ENCODE data around the gene TSPAN15. TPM values are rescaled to one million over a fixed set of nuclear protein-coding genes. Genes with fewer than 3 reads are reported as not detected.

The TSPAN15 gene
- total RNA-seq, 2 experiments from 2014 or later, result 9.0 to 9.1 TPM

- CTCF ChIA-PET, result no interaction called here
- Mint-ChIP-seq H3K4me1 (peaks cover 34% of the 10 kb centered on the region), H3K4me3 (no peak overlapping the region), H3K27ac (no peak overlapping the region), H3K27me3 (peaks cover 1% of the 10 kb centered on the region), H3K36me3 (ENCODE audit: low read depth) (no peaks in the 10 kb centered on the region), H3K9me3 (no peaks in the 10 kb centered on the region)
- DNase-seq, result peak; percentile 31
- POLR2A ChIA-PET, result no interaction called here
Observed at GRCh38 chr10:69409968-69410367, 41.3 kb upstream of the TSPAN15 start.

GRCh38 chr10:69410487-69410886, 40.8 kb upstream of the TSPAN15 start:
- peaks cover 1% of the 10 kb centered on the region for H3K27me3 Mint-ChIP-seq
- H3K4me1 Mint-ChIP-seq, result peaks cover 34% of the 10 kb centered on the region
- no peaks in the 10 kb centered on the region for H3K36me3 Mint-ChIP-seq (ENCODE audit: low read depth)
- CTCF ChIA-PET, result interaction anchor here (0.9 to 1.4 kb wide), 3 partner anchors 11 to 214 kb away, joined by 3 to 6 read pairs (median 4); no protein-coding TSS in a partner anchor
- no peak for DNase-seq
- no peak overlapping the region for H3K27ac Mint-ChIP-seq
- POLR2A ChIA-PET, result no interaction called here
- no peaks in the 10 kb centered on the region for H3K9me3 Mint-ChIP-seq
- H3K4me3 Mint-ChIP-seq, result no peak overlapping the region

GRCh38 chr10:69411476-69411875, 39.8 kb upstream of the TSPAN15 start:
- Mint-ChIP-seq H3K27me3 (peaks cover 1% of the 10 kb centered on the region), H3K4me1 (peaks cover 31% of the 10 kb centered on the region), H3K36me3 (ENCODE audit: low read depth) (no peaks in the 10 kb centered on the region), H3K9me3 (no peaks in the 10 kb centered on the region), H3K27ac (no peak overlapping the region), H3K4me3 (no peak overlapping the region)
- DNase-seq, result no peak
- POLR2A ChIA-PET, result no interaction called here
- CTCF ChIA-PET, result interaction anchor here (0.6 to 1.4 kb wide), 5 partner anchors 10 to 935 kb away, joined by 3 to 6 read pairs (median 3); no protein-coding TSS in a partner anchor

- CTCF ChIA-PET, result interaction anchor here (0.6 to 1.4 kb wide), 2 partner anchors 15 to 96 kb away, joined by 3 to 6 read pairs; no protein-coding TSS in a partner anchor
- H3K4me3 Mint-ChIP-seq, result no peak overlapping the region
- H3K9me3 Mint-ChIP-seq, result no peaks in the 10 kb centered on the region
- H3K36me3 Mint-ChIP-seq (ENCODE audit: low read depth), result no peaks in the 10 kb centered on the region
- POLR2A ChIA-PET, result no interaction called here
- peaks cover 1% of the 10 kb centered on the region for H3K27me3 Mint-ChIP-seq
- peaks cover 26% of the 10 kb centered on the region for H3K4me1 Mint-ChIP-seq
- DNase-seq, result no peak
- no peak overlapping the region for H3K27ac Mint-ChIP-seq
Observed at GRCh38 chr10:69412232-69412790, 39.0 kb upstream of the TSPAN15 start.

- Mint-ChIP-seq H3K9me3 (no peaks in the 10 kb centered on the region), H3K27me3 (peaks cover 1% of the 10 kb centered on the region), H3K27ac (no peak overlapping the region), H3K4me1 (peaks cover 20% of the 10 kb centered on the region), H3K36me3 (ENCODE audit: low read depth) (no peaks in the 10 kb centered on the region), H3K4me3 (no peak overlapping the region)
- DNase-seq, result peak; percentile 41
- CTCF ChIA-PET, result no interaction called here
- POLR2A ChIA-PET, result no interaction called here
Observed at GRCh38 chr10:69413221-69413865, 37.9 kb upstream of the TSPAN15 start.

- CTCF ChIA-PET, result no interaction called here
- POLR2A ChIA-PET, result no interaction called here
Observed at GRCh38 chr10:69414036-69415018, 36.9 kb upstream of the TSPAN15 start.

GRCh38 chr10:69415049-69415448, 36.2 kb upstream of the TSPAN15 start:
- no peak for DNase-seq
- Mint-ChIP-seq H3K27ac (no peak overlapping the region), H3K27me3 (peaks cover 1% of the 10 kb centered on the region), H3K36me3 (ENCODE audit: low read depth) (no peaks in the 10 kb centered on the region), H3K9me3 (no peaks in the 10 kb centered on the region), H3K4me1 (peaks cover 8% of the 10 kb centered on the region), H3K4me3 (no peak overlapping the region)
- ChIA-PET POLR2A (no interaction called here), CTCF (no interaction called here)

More at GRCh38 chr10:69414036-69415018, 36.9 kb upstream of the TSPAN15 start:
- DNase-seq, result no peak
- no peaks in the 10 kb centered on the region for H3K9me3 Mint-ChIP-seq
- H3K36me3 Mint-ChIP-seq (ENCODE audit: low read depth), result no peaks in the 10 kb centered on the region
- H3K4me1 Mint-ChIP-seq, result peaks cover 13% of the 10 kb centered on the region
- H3K27ac Mint-ChIP-seq, result no peak overlapping the region
- H3K27me3 Mint-ChIP-seq, result peaks cover 1% of the 10 kb centered on the region
- no peak overlapping the region for H3K4me3 Mint-ChIP-seq

- no peaks in the 10 kb centered on the region for H3K36me3 Mint-ChIP-seq (ENCODE audit: low read depth)
Observed at GRCh38 chr10:69415951-69416350, 35.3 kb upstream of the TSPAN15 start.

GRCh38 chr10:69416695-69417094, 34.6 kb upstream of the TSPAN15 start, which contains the start of gene TACR2:
TSS of gene TACR2 (minus strand) at chr10:69416918. CDS start at chr10:69416323, 595 bp downstream.
- ChIA-PET POLR2A (interaction anchor here (2.2 kb wide), 1 partner anchor 9 kb away, joined by 5 read pairs; no protein-coding TSS in a partner anchor), CTCF (interaction anchor here (1.3 to 1.5 kb wide), 2 partner anchors 30 to 33 kb away, joined by 4 read pairs; no protein-coding TSS in a partner anchor)
- no peaks in the 10 kb centered on the region for H3K36me3 Mint-ChIP-seq (ENCODE audit: low read depth)

More at GRCh38 chr10:69415951-69416350, 35.3 kb upstream of the TSPAN15 start:
- peaks cover 1% of the 10 kb centered on the region for H3K27me3 Mint-ChIP-seq
- H3K27ac Mint-ChIP-seq, result no peak overlapping the region
- DNase-seq, result no peak
- ChIA-PET POLR2A (interaction anchor here (2.2 kb wide), 1 partner anchor 10 kb away, joined by 5 read pairs; no protein-coding TSS in a partner anchor), CTCF (interaction anchor here (1.3 kb wide), 1 partner anchor 34 kb away, joined by 4 read pairs; no protein-coding TSS in a partner anchor)
- H3K9me3 Mint-ChIP-seq, result no peaks in the 10 kb centered on the region
- peaks cover 2% of the 10 kb centered on the region for H3K4me1 Mint-ChIP-seq
- no peak overlapping the region for H3K4me3 Mint-ChIP-seq

GRCh38 chr10:69417542-69417941, 33.7 kb upstream of the TSPAN15 start:
- H3K27ac Mint-ChIP-seq, result no peak overlapping the region
- no peaks in the 10 kb centered on the region for H3K9me3 Mint-ChIP-seq
- CTCF ChIA-PET, result interaction anchor here (1.5 kb wide), 2 partner anchors 9 to 29 kb away, joined by 4 to 5 read pairs; no protein-coding TSS in a partner anchor
- no peaks in the 10 kb centered on the region for H3K36me3 Mint-ChIP-seq (ENCODE audit: low read depth)
- peaks cover 5% of the 10 kb centered on the region for H3K4me1 Mint-ChIP-seq
- peaks cover 1% of the 10 kb centered on the region for H3K27me3 Mint-ChIP-seq
- H3K4me3 Mint-ChIP-seq, result no peak overlapping the region
- POLR2A ChIA-PET, result interaction anchor here (2.2 kb wide), 1 partner anchor 8 kb away, joined by 5 read pairs; no protein-coding TSS in a partner anchor
- DNase-seq, result no peak

More at GRCh38 chr10:69416695-69417094, 34.6 kb upstream of the TSPAN15 start, which contains the start of gene TACR2:
- no peak within 1 kb of the TSS for H3K27ac Mint-ChIP-seq
- DNase-seq, result no peak
- H3K27me3 Mint-ChIP-seq, result peaks cover 1% of the 10 kb centered on the region
- H3K4me3 Mint-ChIP-seq, result no peak within 1 kb of the TSS
- no peaks in the 10 kb centered on the region for H3K9me3 Mint-ChIP-seq
- peaks cover 1% of the 10 kb centered on the region for H3K4me1 Mint-ChIP-seq

GRCh38 chr10:69418052-69418752, 33.1 kb upstream of the TSPAN15 start:
- no peak for DNase-seq
- H3K4me1 Mint-ChIP-seq, result peaks cover 4% of the 10 kb centered on the region
- no peak overlapping the region for H3K4me3 Mint-ChIP-seq
- POLR2A ChIA-PET, result interaction anchor here (2.2 kb wide), 1 partner anchor 8 kb away, joined by 5 read pairs; no protein-coding TSS in a partner anchor
- H3K27me3 Mint-ChIP-seq, result peaks cover 1% of the 10 kb centered on the region
- no peaks in the 10 kb centered on the region for H3K9me3 Mint-ChIP-seq
- CTCF ChIA-PET, result interaction anchor here (0.5 to 1.5 kb wide), 3 partner anchors 10 to 97 kb away, joined by 3 to 5 read pairs (median 3); no protein-coding TSS in a partner anchor
- no peaks in the 10 kb centered on the region for H3K36me3 Mint-ChIP-seq (ENCODE audit: low read depth)
- H3K27ac Mint-ChIP-seq, result no peak overlapping the region
